Adrenal gland (tissue), 5 donors: ENCODE measurements around the gene TMEM101.

Experiments used
- POLR2A ChIP-seq, 2 donors: fragments of 450-650 bp; IDR thresholded peaks; one replicate each; pipeline ENCODE4 v1.6.1; 2017; ENCODE audit warnings: antibody characterized with exemption in 2 of 2, mild to moderate bottlenecking in 2 of 2, moderate library complexity in 1 of 2
- TF ChIP-seq, protein P1 (sequence below), 6 experiments: fragments of 450-650 bp in 4 of 6; fragments of 200-600 bp in 2 of 6; sonication (generic) in 1 of 6; IDR thresholded peaks; 1 replicate in 5 of 6; 2 replicates in 1 of 6; pipeline versions ENCODE4 v1.5.1 to v1.8.0; 2016 to 2021; ENCODE audit warnings: antibody characterized with exemption in 6 of 6, mild to moderate bottlenecking in 2 of 6, moderate library complexity in 1 of 6
- donor health status: DM: no; HTN: no; CAD: no.

DNA sequence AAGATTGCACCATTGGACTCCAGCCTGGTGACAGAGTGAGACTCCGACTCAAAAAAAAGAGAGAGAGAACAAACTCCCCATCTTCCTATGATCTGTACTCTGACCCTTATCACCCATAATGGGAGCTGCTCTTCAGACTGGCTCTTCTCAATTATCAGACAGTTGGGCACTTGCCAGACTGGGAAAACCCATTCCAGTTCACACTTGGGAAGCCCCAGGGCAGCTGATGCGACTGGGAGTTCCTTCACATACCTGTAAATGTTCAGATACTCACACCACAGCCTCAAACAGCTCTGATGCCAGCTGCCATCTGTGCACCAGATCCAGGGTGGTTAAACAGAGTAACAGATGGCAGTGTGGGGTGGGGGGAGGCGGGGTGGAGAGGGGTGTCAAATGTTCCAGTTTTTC is 23.8 kb upstream of the TMEM101 start:
- TF ChIP-seq POLR2A (IDR thresholded peaks at IDR 0.05), result no peak
- TF ChIP-seq, protein P1, sequence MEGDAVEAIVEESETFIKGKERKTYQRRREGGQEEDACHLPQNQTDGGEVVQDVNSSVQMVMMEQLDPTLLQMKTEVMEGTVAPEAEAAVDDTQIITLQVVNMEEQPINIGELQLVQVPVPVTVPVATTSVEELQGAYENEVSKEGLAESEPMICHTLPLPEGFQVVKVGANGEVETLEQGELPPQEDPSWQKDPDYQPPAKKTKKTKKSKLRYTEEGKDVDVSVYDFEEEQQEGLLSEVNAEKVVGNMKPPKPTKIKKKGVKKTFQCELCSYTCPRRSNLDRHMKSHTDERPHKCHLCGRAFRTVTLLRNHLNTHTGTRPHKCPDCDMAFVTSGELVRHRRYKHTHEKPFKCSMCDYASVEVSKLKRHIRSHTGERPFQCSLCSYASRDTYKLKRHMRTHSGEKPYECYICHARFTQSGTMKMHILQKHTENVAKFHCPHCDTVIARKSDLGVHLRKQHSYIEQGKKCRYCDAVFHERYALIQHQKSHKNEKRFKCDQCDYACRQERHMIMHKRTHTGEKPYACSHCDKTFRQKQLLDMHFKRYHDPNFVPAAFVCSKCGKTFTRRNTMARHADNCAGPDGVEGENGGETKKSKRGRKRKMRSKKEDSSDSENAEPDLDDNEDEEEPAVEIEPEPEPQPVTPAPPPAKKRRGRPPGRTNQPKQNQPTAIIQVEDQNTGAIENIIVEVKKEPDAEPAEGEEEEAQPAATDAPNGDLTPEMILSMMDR (IDR thresholded peaks at IDR 0.05), result no peak
